HG02759 (cell line): ENCODE measurements around the gene ENTREP3.
"Not testable (repeated sequence)": the region's sequence is repeated elsewhere in the genome, so short reads cannot be mapped to it uniquely, and the experiment has no call there.

ENCODE experiments used
- ATAC-seq: cut with Tn5 transposase; IDR thresholded peaks from one replicate; pipeline ENCODE4 v1.9.1; 2021; ENCODE audit warnings: mild to moderate bottlenecking, moderate library complexity; ENCODE audit not compliant: unreplicated experiment

Gene ENTREP3

GRCh38 chr1:155255243-155256007 lies at the start of gene ENTREP3:
Gene ENTREP3, minus strand, starts transcription at chr1:155255483. Its CDS starts 606 bp downstream, at chr1:155254877.
- ATAC-seq = peak; percentile 67

- ATAC-seq = no peak
These were observed 49.3 kb upstream of the ENTREP3 start for GRCh38 chr1:155304558-155305063.

GRCh38 chr1:155301342-155301841 lies 46.1 kb upstream of the ENTREP3 start, which contains the start of gene PKLR:
Gene PKLR, minus strand, starts transcription at chr1:155301438. Its CDS starts 43 bp downstream, at chr1:155301395.
- ATAC-seq = no peak

- no peak for ATAC-seq
These were observed 45.5 kb upstream of the ENTREP3 start for GRCh38 chr1:155300553-155301329.

GRCh38 chr1:155300024-155300423 lies 44.7 kb upstream of the ENTREP3 start:
- ATAC-seq = no peak

- no peak for ATAC-seq
These were observed 42.1 kb upstream of the ENTREP3 start for GRCh38 chr1:155297384-155297783.

- no peak for ATAC-seq
These were observed 41.4 kb upstream of the ENTREP3 start for GRCh38 chr1:155296661-155297060.

GRCh38 chr1:155295942-155296267 lies 40.6 kb upstream of the ENTREP3 start:
- no peak for ATAC-seq

GRCh38 chr1:155295183-155295941 lies 40.1 kb upstream of the ENTREP3 start:
- ATAC-seq = no peak

- no peak for ATAC-seq
These were observed 39.4 kb upstream of the ENTREP3 start for GRCh38 chr1:155294520-155295182.

GRCh38 chr1:155293086-155293749 lies 37.9 kb upstream of the ENTREP3 start:
- ATAC-seq = no peak

GRCh38 chr1:155291006-155291405 lies 35.7 kb upstream of the ENTREP3 start:
- ATAC-seq = not testable (repeated sequence)

- ATAC-seq = no peak
These were observed 32.8 kb upstream of the ENTREP3 start for GRCh38 chr1:155287987-155288543.

GRCh38 chr1:155286544-155286943 lies 31.3 kb upstream of the ENTREP3 start:
- no peak for ATAC-seq

- ATAC-seq = no peak
These were observed 30.4 kb upstream of the ENTREP3 start for GRCh38 chr1:155285631-155286044.

- ATAC-seq = no peak
These were observed 29.8 kb upstream of the ENTREP3 start for GRCh38 chr1:155285063-155285462.

- ATAC-seq = no peak
These were observed 29.2 kb upstream of the ENTREP3 start for GRCh38 chr1:155284476-155284875.

- no peak for ATAC-seq
These were observed 27.3 kb upstream of the ENTREP3 start for GRCh38 chr1:155282488-155283091.

GRCh38 chr1:155279268-155279667 lies 24.0 kb upstream of the ENTREP3 start:
- no peak for ATAC-seq
